ENCODE measurements around the gene ZFP36.
"Not testable (repeated sequence)": the region's sequence is repeated elsewhere in the genome, so short reads cannot be mapped to it uniquely, and the experiment has no call there.

Gene ZFP36

DNA sequence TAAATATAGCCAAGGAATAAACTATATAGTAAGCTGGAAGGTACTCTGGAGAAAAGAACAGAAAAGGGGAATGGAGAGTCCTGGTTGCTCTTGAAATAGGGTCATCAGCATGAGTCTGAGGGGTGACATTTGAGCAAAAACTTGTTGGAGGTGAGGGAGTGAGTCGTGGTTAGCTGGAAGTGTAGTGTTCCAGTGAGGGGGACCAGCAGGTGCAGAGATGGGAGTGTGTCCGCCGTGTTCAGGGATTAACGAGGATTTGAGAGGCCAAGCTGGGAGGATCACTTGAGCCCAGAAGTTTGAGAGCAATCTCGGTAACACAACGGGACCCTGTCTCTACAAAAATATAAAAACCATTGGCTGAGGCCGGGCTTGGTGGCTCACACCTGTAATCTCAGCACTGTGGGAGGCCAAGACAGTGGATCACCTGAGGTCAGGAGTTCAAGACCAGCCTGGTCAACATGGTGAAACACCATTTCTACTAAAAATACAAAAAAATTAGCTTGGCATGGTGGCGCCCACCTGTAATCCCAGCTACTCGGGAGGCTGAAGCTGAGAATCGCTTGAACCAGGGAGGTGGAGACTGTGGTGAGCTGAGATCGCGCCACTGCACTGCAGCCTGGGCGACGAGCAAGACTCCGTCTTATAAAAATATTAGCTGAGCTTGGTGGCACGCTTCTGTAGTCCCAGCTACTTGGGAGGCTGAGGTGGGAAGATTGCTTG lies 39.9 kb downstream of the ZFP36 start:
- DNase-seq (ENCODE audit: low spot score), result no peak

DNA sequence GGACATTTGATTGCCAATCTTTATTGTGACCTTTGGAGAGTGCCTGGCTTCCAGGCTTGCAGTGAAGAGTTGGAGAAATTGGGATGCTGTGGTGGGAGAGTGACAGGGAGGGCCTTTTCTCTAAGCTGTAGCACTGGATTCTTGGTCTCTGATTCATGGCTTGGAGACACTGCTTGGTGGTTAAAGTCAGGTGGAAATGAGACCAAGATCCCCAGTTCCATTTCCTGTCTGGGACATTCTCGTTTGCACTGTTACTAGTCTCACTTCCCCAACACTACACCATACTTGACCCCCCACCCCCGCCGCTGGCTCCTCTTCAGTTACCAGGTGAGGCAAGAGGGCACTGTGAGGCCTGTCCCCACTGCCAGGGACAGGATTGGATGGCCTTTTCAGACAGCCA lies 41.6 kb downstream of the ZFP36 start:
- DNase-seq (ENCODE audit: low spot score), result no peak

GRCh38 chr19:39449116-39449797 lies 42.6 kb downstream of the ZFP36 start:
- no peak for DNase-seq (ENCODE audit: low spot score)

GRCh38 chr19:39451257-39451656 lies 44.6 kb downstream of the ZFP36 start:
- not testable (repeated sequence) for DNase-seq (ENCODE audit: low spot score)
